GM21515 (cell line): ENCODE data around the gene ARHGEF37.
A peak's percentile ranks its signal among the peaks of the same experiment; 100 is the strongest.
"Not testable (repeated sequence)": the region's sequence is repeated elsewhere in the genome, so short reads cannot be mapped to it uniquely, and the experiment has no call there.

Experiments
- ATAC-seq: cut with Tn5 transposase; IDR thresholded peaks from one replicate; pipeline ENCODE4 v1.9.1; 2021; ENCODE audit not compliant: unreplicated experiment

Gene ARHGEF37

GRCh38 chr5:149669273-149669672 is 88.0 kb downstream of the ARHGEF37 start:
- not testable (repeated sequence) for ATAC-seq

GRCh38 chr5:149671544-149671943 is 90.2 kb downstream of the ARHGEF37 start:
- no peak for ATAC-seq

GRCh38 chr5:149672701-149673476 is 91.6 kb downstream of the ARHGEF37 start:
- no peak for ATAC-seq

GRCh38 chr5:149674686-149675085 is 93.4 kb downstream of the ARHGEF37 start:
- ATAC-seq = no peak

GRCh38 chr5:149675610-149676201 is 94.4 kb downstream of the ARHGEF37 start:
- no peak for ATAC-seq

DNA sequence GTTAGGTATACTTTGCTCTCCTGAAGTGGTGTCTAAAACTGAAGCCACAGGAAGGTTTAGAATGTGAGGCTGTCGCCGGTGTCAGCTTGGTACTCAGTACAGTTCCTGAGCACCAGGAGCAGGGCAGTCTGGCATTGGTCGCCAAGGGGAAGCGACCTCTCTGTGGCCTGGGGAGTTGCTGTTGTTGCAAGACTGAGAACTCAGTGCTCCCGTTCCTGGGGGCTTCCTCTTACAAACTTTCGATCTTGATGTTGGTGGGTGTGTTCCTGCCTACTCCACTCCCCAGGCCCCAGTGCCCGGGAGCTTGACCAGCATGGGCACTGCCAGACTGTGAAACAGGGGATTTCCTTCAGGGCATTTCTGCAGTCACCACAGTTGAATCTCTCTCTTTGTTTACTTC is 96.4 kb downstream of the ARHGEF37 start:
- no peak for ATAC-seq

DNA sequence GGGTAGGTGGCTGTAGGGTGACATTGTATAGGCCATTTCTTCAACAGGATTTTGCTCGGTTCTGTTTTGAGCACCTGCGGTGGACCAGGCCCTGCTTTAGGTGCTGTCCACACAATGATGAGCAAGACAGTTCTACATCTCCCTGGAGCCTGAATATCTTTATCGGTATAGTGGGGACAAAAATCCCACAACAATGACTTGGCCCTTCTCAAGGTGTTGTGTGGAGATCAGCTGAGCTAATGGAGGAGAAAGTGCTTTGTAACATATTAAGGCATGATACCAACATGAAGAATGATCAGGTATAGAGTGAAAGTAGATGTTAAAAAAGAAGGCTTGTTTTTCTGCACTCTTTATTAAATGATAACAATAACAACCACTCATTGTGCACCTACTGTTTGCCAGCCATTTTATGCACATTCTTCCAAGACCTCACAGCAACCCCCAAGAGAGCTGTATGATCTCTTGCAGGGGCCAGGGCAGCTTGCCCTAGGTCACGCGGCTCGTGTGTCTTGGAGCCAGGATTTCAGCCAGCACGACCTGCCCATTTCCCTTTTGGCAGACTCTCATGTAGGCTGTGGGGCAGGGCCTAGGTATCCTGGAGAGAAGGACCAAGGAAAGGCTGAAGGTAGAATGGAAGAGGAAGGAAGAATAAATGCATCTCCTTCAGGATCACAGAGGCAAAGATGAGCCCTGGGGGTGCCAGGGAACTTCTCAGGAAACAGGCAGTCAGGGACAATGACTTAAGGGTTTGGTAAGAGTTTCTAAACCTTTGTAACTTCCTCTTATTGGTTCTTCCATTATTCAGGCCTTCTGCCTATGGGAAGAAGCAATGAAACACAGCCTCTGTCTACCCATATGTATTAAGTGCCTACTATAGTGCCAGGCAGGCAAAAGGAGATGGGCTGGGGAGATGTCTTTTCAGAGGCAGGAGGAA is 98.8 kb downstream of the ARHGEF37 start:
- ATAC-seq = no peak

DNA sequence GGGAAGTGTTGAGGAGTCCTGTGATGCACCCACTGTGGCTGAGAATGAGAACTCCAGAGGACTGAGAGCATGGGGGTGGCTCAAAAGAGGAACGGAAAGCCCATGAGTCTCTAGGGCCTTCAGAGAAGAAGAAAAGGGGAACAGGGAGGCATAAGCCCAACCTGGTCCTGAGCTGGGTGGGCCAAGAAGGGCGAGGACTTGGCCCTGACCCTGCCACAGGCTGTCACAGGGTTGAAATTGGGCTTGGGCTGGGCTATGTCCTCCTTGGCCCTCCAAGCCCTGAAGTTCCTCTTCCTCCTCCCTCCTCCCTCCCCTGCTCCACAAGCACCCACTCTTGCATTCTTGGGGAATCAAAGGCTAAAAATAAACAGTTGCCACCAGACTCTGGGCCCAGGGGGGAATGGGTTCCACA is 99.5 kb downstream of the ARHGEF37 start:
- ATAC-seq = peak; percentile 99

DNA sequence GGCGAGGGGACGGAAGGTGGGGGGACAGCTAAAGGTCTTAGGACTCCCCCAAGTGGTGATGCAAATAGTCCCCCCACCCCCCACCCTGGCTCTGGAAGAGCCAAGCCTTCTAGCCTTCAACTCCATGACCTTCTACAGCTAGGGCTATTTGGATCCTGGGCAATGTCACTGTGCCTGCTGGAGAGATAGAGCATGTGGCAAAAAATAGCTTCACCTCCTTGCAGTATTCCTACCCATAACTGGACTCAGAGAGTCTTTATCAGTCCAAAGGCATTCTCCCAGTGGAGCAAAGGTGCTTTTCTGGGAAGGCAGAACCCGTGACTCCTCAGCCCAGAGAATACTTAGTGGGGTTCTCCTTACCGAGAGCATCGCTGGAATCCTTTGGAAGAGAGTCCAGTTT is 100.0 kb downstream of the ARHGEF37 start:
- ATAC-seq = no peak

- ATAC-seq = no peak
These were observed 100.6 kb downstream of the ARHGEF37 start for GRCh38 chr5:149681922-149682321.

DNA sequence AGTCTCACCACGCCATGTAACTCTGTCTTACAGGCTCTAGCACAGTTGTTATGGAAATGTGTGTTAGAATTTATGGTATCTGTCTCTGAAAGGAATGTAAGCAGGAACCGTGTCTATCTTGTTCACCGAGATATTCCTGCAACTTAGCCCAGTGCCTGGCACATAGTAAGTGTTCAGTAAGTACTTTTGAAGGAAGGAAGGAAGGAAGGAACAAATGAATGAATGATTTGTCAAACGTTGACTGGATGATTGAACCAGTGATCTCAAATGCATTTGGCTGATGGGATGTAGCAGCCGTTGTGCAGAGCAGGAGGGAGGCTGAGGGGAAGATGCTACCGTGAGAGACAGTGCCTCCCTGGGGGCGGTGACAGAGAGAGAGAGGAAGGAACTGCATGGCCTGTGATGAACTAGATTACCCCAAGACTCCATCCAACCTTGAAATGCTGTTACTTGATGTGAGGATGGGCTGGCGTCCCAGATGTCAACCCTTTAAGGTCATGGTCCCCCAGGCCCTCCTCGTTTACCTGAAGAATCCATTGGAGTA is 101.3 kb downstream of the ARHGEF37 start:
- ATAC-seq = no peak

DNA sequence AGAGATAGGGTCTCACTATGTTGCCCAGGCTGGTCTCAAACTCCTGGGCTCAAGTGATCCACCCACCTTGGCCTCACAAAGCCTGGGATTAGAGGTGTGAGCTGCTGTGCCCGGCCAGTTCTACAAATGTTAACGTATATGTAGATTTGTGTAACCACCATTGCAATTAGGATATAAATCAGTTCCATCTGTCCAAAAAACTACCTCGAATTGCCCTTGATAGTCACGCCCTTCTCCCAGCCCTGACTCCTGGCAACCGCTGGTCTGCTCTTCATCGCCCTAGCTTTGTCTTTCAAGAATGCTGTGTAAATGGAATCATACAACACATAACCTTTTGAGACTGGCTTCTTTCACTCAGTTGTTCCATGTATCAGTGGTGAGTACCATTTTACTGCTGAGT is 102.7 kb downstream of the ARHGEF37 start:
- no peak for ATAC-seq

DNA sequence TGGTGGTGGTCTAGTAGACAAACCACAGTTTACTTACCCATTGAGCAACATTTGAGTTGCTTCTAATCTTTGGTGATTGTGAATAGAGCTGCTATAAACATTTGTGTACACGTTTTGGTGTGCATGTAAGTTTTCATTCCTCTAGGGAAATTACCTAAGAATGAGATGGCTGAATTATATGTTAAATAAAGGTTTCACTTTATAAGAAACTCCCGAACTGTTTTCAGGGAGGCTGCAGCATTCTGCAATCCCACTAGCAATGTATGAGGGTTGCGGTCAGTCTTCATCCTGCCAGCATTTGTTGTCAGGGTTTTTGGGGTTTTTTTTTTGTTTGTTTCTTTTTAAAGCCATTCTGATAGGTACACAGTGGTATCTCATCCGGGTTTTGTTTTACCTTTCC is 103.1 kb downstream of the ARHGEF37 start:
- ATAC-seq = no peak
